T-helper 2 cell treated with Interferon-gamma antibody and Interleukin-4, amounts not matched to agents 5 μg/mL and 100 μg/mL, for 36 hours (primary cell): ENCODE data around the gene NAMPT.

Experiments
- DNase-seq: peaks from one replicate; pipeline ENCODE4 v3.0.0; 2021; ENCODE audit warnings: low spot score
- H3K27ac Mint-ChIP-seq: one replicate; pipeline ENCODE4 v1.8.0; 2021; ENCODE audit warnings: mild to moderate bottlenecking, mixed read lengths
- H3K27me3 Mint-ChIP-seq: one replicate; pipeline ENCODE4 v1.8.0; 2021; ENCODE audit warnings: low read depth, mixed read lengths
- H3K36me3 Mint-ChIP-seq: one replicate; pipeline ENCODE4 v1.8.0; 2021; ENCODE audit warnings: low read depth, mixed read lengths
- H3K4me1 Mint-ChIP-seq: one replicate; pipeline ENCODE4 v1.8.0; 2021; ENCODE audit warnings: low read depth, mixed read lengths
- H3K4me3 Mint-ChIP-seq: one replicate; pipeline ENCODE4 v1.8.0; 2022; ENCODE audit warnings: mild to moderate bottlenecking, moderate library complexity, mixed read lengths
- H3K9me3 Mint-ChIP-seq: one replicate; pipeline ENCODE4 v1.8.0; 2021; ENCODE audit warnings: mixed read lengths

Gene NAMPT

GRCh38 chr7:106287786-106288185 is 3.0 kb upstream of the NAMPT start:
- Mint-ChIP-seq H3K27ac (no peak overlapping the region), H3K4me3 (no peak overlapping the region), H3K4me1 (peaks cover 19% of the 10 kb centered on the region), H3K27me3 (no peaks in the 10 kb centered on the region), H3K36me3 (peaks cover 5% of the 10 kb centered on the region), H3K9me3 (no peaks in the 10 kb centered on the region)
- DNase-seq, result no peak

- no peaks in the 10 kb centered on the region for H3K9me3 Mint-ChIP-seq
- H3K27me3 Mint-ChIP-seq, result no peaks in the 10 kb centered on the region
- peak overlapping the region; percentile 94 for H3K4me3 Mint-ChIP-seq
- H3K36me3 Mint-ChIP-seq, result peaks cover 5% of the 10 kb centered on the region
- peak overlapping the region; percentile 98 for H3K27ac Mint-ChIP-seq
- DNase-seq, result peak; percentile 63
- H3K4me1 Mint-ChIP-seq, result peaks cover 33% of the 10 kb centered on the region
Measured at GRCh38 chr7:106285855-106286492, 1.2 kb upstream of the NAMPT start.

- Mint-ChIP-seq H3K27me3 (no peaks in the 10 kb centered on the region), H3K9me3 (no peaks in the 10 kb centered on the region), H3K36me3 (peaks cover 5% of the 10 kb centered on the region), H3K27ac (peak overlapping the region; percentile 98), H3K4me3 (peak overlapping the region; percentile 96), H3K4me1 (peaks cover 36% of the 10 kb centered on the region)
- peak; percentile 99 for DNase-seq
Measured at GRCh38 chr7:106285051-106285854, 470 bp upstream of the NAMPT start.

- H3K36me3 Mint-ChIP-seq, result peaks cover 10% of the 10 kb centered on the region
- H3K27ac Mint-ChIP-seq, result peak overlapping the region; percentile 96
- DNase-seq, result peak; percentile 66
- H3K4me1 Mint-ChIP-seq, result peaks cover 48% of the 10 kb centered on the region
- H3K4me3 Mint-ChIP-seq, result peak overlapping the region; percentile 96
- H3K9me3 Mint-ChIP-seq, result no peaks in the 10 kb centered on the region
- no peaks in the 10 kb centered on the region for H3K27me3 Mint-ChIP-seq
Measured at GRCh38 chr7:106283831-106284713, 711 bp downstream of the NAMPT start.

GRCh38 chr7:106283501-106283830 is 1.3 kb downstream of the NAMPT start:
- Mint-ChIP-seq H3K9me3 (no peaks in the 10 kb centered on the region), H3K27ac (peak overlapping the region; percentile 96), H3K4me3 (peak overlapping the region; percentile 94), H3K36me3 (peaks cover 12% of the 10 kb centered on the region), H3K27me3 (no peaks in the 10 kb centered on the region), H3K4me1 (peaks cover 53% of the 10 kb centered on the region)
- no peak for DNase-seq

- Mint-ChIP-seq H3K9me3 (no peaks in the 10 kb centered on the region), H3K4me1 (peaks cover 59% of the 10 kb centered on the region), H3K27me3 (no peaks in the 10 kb centered on the region), H3K36me3 (peaks cover 14% of the 10 kb centered on the region), H3K27ac (peak overlapping the region; percentile 44), H3K4me3 (peak overlapping the region; percentile 94)
- no peak for DNase-seq
Measured at GRCh38 chr7:106282852-106283251, 1.9 kb downstream of the NAMPT start.

- DNase-seq, result no peak
- Mint-ChIP-seq H3K36me3 (peaks cover 15% of the 10 kb centered on the region), H3K4me1 (peaks cover 62% of the 10 kb centered on the region), H3K9me3 (no peaks in the 10 kb centered on the region), H3K27me3 (no peaks in the 10 kb centered on the region), H3K4me3 (peak overlapping the region; percentile 94), H3K27ac (peak overlapping the region; percentile 44)
Measured at GRCh38 chr7:106282390-106282789, 2.4 kb downstream of the NAMPT start.

GRCh38 chr7:106281585-106282318 is 3.0 kb downstream of the NAMPT start:
- Mint-ChIP-seq H3K4me3 (peak overlapping the region; percentile 94), H3K27ac (no peak overlapping the region), H3K36me3 (peaks cover 20% of the 10 kb centered on the region), H3K9me3 (no peaks in the 10 kb centered on the region), H3K4me1 (peaks cover 61% of the 10 kb centered on the region), H3K27me3 (no peaks in the 10 kb centered on the region)
- no peak for DNase-seq

GRCh38 chr7:106281127-106281526 is 3.7 kb downstream of the NAMPT start:
- H3K9me3 Mint-ChIP-seq, result no peaks in the 10 kb centered on the region
- H3K36me3 Mint-ChIP-seq, result peaks cover 24% of the 10 kb centered on the region
- peaks cover 59% of the 10 kb centered on the region for H3K4me1 Mint-ChIP-seq
- peak overlapping the region; percentile 33 for H3K4me3 Mint-ChIP-seq
- no peak for DNase-seq
- peak overlapping the region; percentile 47 for H3K27ac Mint-ChIP-seq
- H3K27me3 Mint-ChIP-seq, result no peaks in the 10 kb centered on the region

GRCh38 chr7:106279425-106280197 is 5.2 kb downstream of the NAMPT start:
- no peaks in the 10 kb centered on the region for H3K27me3 Mint-ChIP-seq
- H3K27ac Mint-ChIP-seq, result peak overlapping the region; percentile 66
- H3K4me3 Mint-ChIP-seq, result peak overlapping the region; percentile 53
- DNase-seq, result peak; percentile 61
- peaks cover 54% of the 10 kb centered on the region for H3K4me1 Mint-ChIP-seq
- peaks cover 33% of the 10 kb centered on the region for H3K36me3 Mint-ChIP-seq
- no peaks in the 10 kb centered on the region for H3K9me3 Mint-ChIP-seq

GRCh38 chr7:106278695-106279094 is 6.1 kb downstream of the NAMPT start:
- Mint-ChIP-seq H3K4me3 (peak overlapping the region; percentile 64), H3K9me3 (no peaks in the 10 kb centered on the region), H3K27ac (peak overlapping the region; percentile 40), H3K27me3 (no peaks in the 10 kb centered on the region), H3K4me1 (peaks cover 51% of the 10 kb centered on the region), H3K36me3 (peaks cover 34% of the 10 kb centered on the region)
- DNase-seq, result no peak

- Mint-ChIP-seq H3K9me3 (no peaks in the 10 kb centered on the region), H3K27ac (peak overlapping the region; percentile 40), H3K27me3 (no peaks in the 10 kb centered on the region), H3K36me3 (peaks cover 35% of the 10 kb centered on the region), H3K4me1 (peaks cover 47% of the 10 kb centered on the region), H3K4me3 (no peak overlapping the region)
- DNase-seq, result no peak
Measured at GRCh38 chr7:106277976-106278375, 6.8 kb downstream of the NAMPT start.

GRCh38 chr7:106276513-106276912 is 8.3 kb downstream of the NAMPT start:
- DNase-seq, result no peak
- no peaks in the 10 kb centered on the region for H3K9me3 Mint-ChIP-seq
- no peaks in the 10 kb centered on the region for H3K27me3 Mint-ChIP-seq
- peaks cover 36% of the 10 kb centered on the region for H3K4me1 Mint-ChIP-seq
- H3K27ac Mint-ChIP-seq, result no peak overlapping the region
- H3K36me3 Mint-ChIP-seq, result peaks cover 44% of the 10 kb centered on the region
- no peak overlapping the region for H3K4me3 Mint-ChIP-seq
